ENCODE data around the gene MESP2. TPM values are rescaled to one million over a fixed set of nuclear protein-coding genes. Genes with fewer than 3 reads are reported as not detected.

The MESP2 gene
- total and polyA plus RNA-seq, 2 of the 8 experiments (the other 6 are each of a cell fraction or from before 2014, with no cell fraction given): 0.35 to 0.80 TPM

GRCh38 chr15:89765694-89766093 is 10.4 kb upstream of the MESP2 start:
- H3K79me1 ChIP-seq (ENCODE audit: low read depth, low read length): no peaks in the 10 kb centered on the region
- no peak overlapping the region for H2AK5ac ChIP-seq (ENCODE audit: low read depth, low read length)
- H3K9ac ChIP-seq (replicated peaks in 1 of 4; ENCODE audit: extremely low read depth in 1 of 4, low read depth in 3 of 4, low read length in 3 of 4): no peak overlapping the region
- no peaks in the 10 kb centered on the region for H3K23me2 ChIP-seq (ENCODE audit: low read depth, low read length)
- H3K9me3 ChIP-seq (ENCODE audit: insufficient read depth in 2 of 2, low read depth in 1 of 2, low read length in 1 of 2): no peaks in the 10 kb centered on the region
- no peaks in the 10 kb centered on the region for H4K20me1 ChIP-seq (replicated peaks in 1 of 2; ENCODE audit: control insufficient read depth in 1 of 2, insufficient read depth in 2 of 2, low read length in 2 of 2)
- ChIA-PET POLR2A (ENCODE audit: partially characterized antibody) (no interaction called here), CTCF (ENCODE audit: partially characterized antibody) (interaction anchor here (0.6 to 10.6 kb wide), 3 partner anchors 13 to 110 kb away, joined by 4 to 153 read pairs (median 4); no protein-coding TSS in a partner anchor)
- H3K4me3 ChIP-seq (ENCODE audit: extremely low read depth in 1 of 4, insufficient read depth in 2 of 4, low read depth in 3 of 4, low read length in 4 of 4): no peak overlapping the region
- no peaks in the 10 kb centered on the region for H3K79me2 ChIP-seq (ENCODE audit: control insufficient read depth in 1 of 2, insufficient read depth in 2 of 2, low read length in 2 of 2)
- H3K56ac ChIP-seq (replicated peaks; ENCODE audit: insufficient read length, low read depth, low read length): no peak overlapping the region
- no peak overlapping the region for H2BK15ac ChIP-seq (ENCODE audit: low read length)
- no peak overlapping the region for H3K4ac ChIP-seq (replicated peaks; ENCODE audit: insufficient read length, low read depth, low read length)
- no peak overlapping the region for H2BK12ac ChIP-seq (ENCODE audit: low read depth, low read length)
- H3K27ac ChIP-seq (ENCODE audit: low read depth, low read length): no peak overlapping the region
- no peak overlapping the region for H2BK5ac ChIP-seq (ENCODE audit: low read depth, low read length)
- no peak overlapping the region for H4K8ac ChIP-seq (ENCODE audit: extremely low read depth, insufficient read depth, low read length)
- H4K91ac ChIP-seq (replicated peaks; ENCODE audit: insufficient read length, low read length): no peak overlapping the region
- H2BK20ac ChIP-seq (ENCODE audit: low read length): no peak overlapping the region
- no peaks in the 10 kb centered on the region for H3K27me3 ChIP-seq (replicated peaks in 1 of 4; ENCODE audit: control insufficient read depth in 3 of 4, extremely low read depth in 1 of 4, insufficient read depth in 3 of 4, low read length in 3 of 4)
- no peak overlapping the region for H2AFZ ChIP-seq (ENCODE audit: low read length)
- H3K4me2 ChIP-seq (ENCODE audit: insufficient read depth in 1 of 2, low read depth in 2 of 2, low read length in 2 of 2): no peak overlapping the region
- no CpG with 5 or more reads among the region's 1 CpG for WGBS, 2 experiments (ENCODE audit: extremely low coverage in 1 of 2, insufficient coverage in 1 of 2, insufficient read length in 1 of 2, insufficient replicate concordance in 2 of 2, low coverage in 1 of 2, low lambda C conversion rate in 2 of 2, missing lambda C conversion rate in 1 of 2)
- DNase-seq (ENCODE audit: low read depth in 1 of 2, low spot score in 2 of 2) (no peak), FAIRE-seq (no peak)
- H3K14ac ChIP-seq (ENCODE audit: insufficient read length): no peak overlapping the region
- H4K5ac ChIP-seq (ENCODE audit: insufficient read length, low read depth, low read length): no peak overlapping the region
- H2BK120ac ChIP-seq (replicated peaks; ENCODE audit: low read depth, low read length): no peak overlapping the region
- H3K18ac ChIP-seq (ENCODE audit: extremely low read depth, low read length): no peak overlapping the region
- H3K4me1 ChIP-seq (replicated peaks in 1 of 4; ENCODE audit: control insufficient read depth in 3 of 4, insufficient read depth in 4 of 4, low read length in 3 of 4): no peaks in the 10 kb centered on the region; a peak in 2 of 7 replicates
- no peak overlapping the region for H3K23ac ChIP-seq (ENCODE audit: insufficient read length)
- no peaks in the 10 kb centered on the region for H3K36me3 ChIP-seq (ENCODE audit: control insufficient read depth in 2 of 4, insufficient read depth in 4 of 4, low read length in 3 of 4)
- no peak for TF ChIP-seq EZH2 (IDR thresholded peaks at IDR 0.05; ENCODE audit: low read depth, low read length, severe bottlenecking)
